Keratinocyte (primary cell): ENCODE results near the gene IDE. TPM values are rescaled to one million over a fixed set of nuclear protein-coding genes. Genes with fewer than 3 reads are reported as not detected.
"Not testable (repeated sequence)": the region's sequence is repeated elsewhere in the genome, so short reads cannot be mapped to it uniquely, and the experiment has no call there.

ENCODE experiments used
- DNase-seq: peaks from one replicate; pipeline ENCODE4 v3.0.0-alpha.2; 2011; ENCODE audit warnings: low read depth, missing footprints, low spot score
- FAIRE-seq: peaks from 2 replicates; lab custom pipeline; 2011; peaks lifted over from hg19 to GRCh38; lab: Jason Lieb, UNC
- H2AFZ ChIP-seq: 2 replicates; pipeline ENCODE4 v1.6.0; 2012; ENCODE audit warnings: low read length, control low read depth, inconsistent platforms; ENCODE audit not compliant: control insufficient read depth
- H3K27ac ChIP-seq: 2 replicates; pipeline ENCODE4 v1.5.1; 2011; ENCODE audit warnings: low read length; ENCODE audit not compliant: control insufficient read depth, insufficient read depth
- H3K27me3 ChIP-seq: 3 replicates; pipeline ENCODE4 v1.6.0; 2011; ENCODE audit warnings: low read length; ENCODE audit not compliant: control insufficient read depth, insufficient read depth; ENCODE audit errors: extremely low read depth
- H3K36me3 ChIP-seq, 2 experiments: 2 replicates in 1 of 2; 3 replicates in 1 of 2; pipeline ENCODE4 v1.5.1; 2011; ENCODE audit warnings: low read length in 2 of 2, mild to moderate bottlenecking in 1 of 2; ENCODE audit not compliant: control insufficient read depth in 2 of 2, insufficient read depth in 2 of 2; ENCODE audit errors: extremely low read depth in 1 of 2
- H3K4me1 ChIP-seq: 3 replicates; pipeline ENCODE4 v1.5.1; 2011; ENCODE audit warnings: low read length; ENCODE audit not compliant: control insufficient read depth, insufficient read depth; ENCODE audit errors: extremely low read depth
- H3K4me2 ChIP-seq: 3 replicates; pipeline ENCODE4 v1.6.0; 2011; ENCODE audit warnings: low read depth, low read length; ENCODE audit not compliant: control insufficient read depth, insufficient read depth; ENCODE audit errors: extremely low read depth
- H3K4me3 ChIP-seq, 3 experiments: fragments of 200-600 bp in 1 of 3; sonication (generic) in 1 of 3; 2 replicates in 2 of 3; 3 replicates in 1 of 3; pipeline ENCODE4 v1.5.1; 2011 to 2016; ENCODE audit warnings: low read length in 3 of 3, mild to moderate bottlenecking in 3 of 3, control low read depth in 2 of 3, inconsistent platforms in 1 of 3, low read depth in 1 of 3, mixed read lengths in 1 of 3, mixed run types in 1 of 3, moderate library complexity in 1 of 3; ENCODE audit not compliant: control insufficient read depth in 2 of 3, insufficient read depth in 2 of 3; ENCODE audit errors: extremely low read depth in 1 of 3
- H3K79me2 ChIP-seq: 2 replicates; pipeline ENCODE4 v1.6.0; 2012; ENCODE audit warnings: low read length; ENCODE audit not compliant: control insufficient read depth, insufficient read depth
- H3K9ac ChIP-seq: 3 replicates; pipeline ENCODE4 v1.6.0; 2011; ENCODE audit warnings: low read length; ENCODE audit not compliant: control insufficient read depth, insufficient read depth; ENCODE audit errors: extremely low read depth
- H3K9me1 ChIP-seq: 3 replicates; pipeline ENCODE4 v1.6.0; 2011; ENCODE audit warnings: low read length; ENCODE audit not compliant: control insufficient read depth, insufficient read depth; ENCODE audit errors: extremely low read depth
- H3K9me3 ChIP-seq: 2 replicates; pipeline ENCODE4 v1.5.1; 2012; ENCODE audit warnings: low read depth, low read length; ENCODE audit not compliant: control insufficient read depth
- H4K20me1 ChIP-seq: 3 replicates; pipeline ENCODE4 v1.6.0; 2011; ENCODE audit warnings: low read length; ENCODE audit not compliant: control insufficient read depth, insufficient read depth; ENCODE audit errors: extremely low read depth
- CTCF ChIP-seq, 3 experiments: IDR thresholded peaks in 1 of 3; conservative IDR thresholded peaks in 1 of 3; optimal IDR thresholded peaks in 1 of 3; 2 replicates in 2 of 3; 3 replicates in 1 of 3; pipeline versions ENCODE3 to v1.5.1; 2011; ENCODE audit warnings: low read length in 3 of 3, mild to moderate bottlenecking in 3 of 3, moderate library complexity in 2 of 3, control low read depth in 1 of 3, inconsistent platforms in 1 of 3; ENCODE audit not compliant: insufficient read depth in 2 of 3; ENCODE audit errors: extremely low read depth in 1 of 3
- EZH2 ChIP-seq: IDR thresholded peaks from one replicate; pipeline ENCODE4 v1.6.1; 2012; ENCODE audit warnings: inconsistent platforms, mild to moderate bottlenecking, low read length, moderate library complexity
- dilution Hi-C: fragments of 300-500 bp; cut with MboI; formaldehyde crosslinking; loops from one replicate; pipeline ENCODE4 v1.7.0; 2020; ENCODE audit warnings: low sequenced_read_pairs; ENCODE audit not compliant: extremely low pct_ligation_motif_present
- polyA plus RNA-seq, 5 experiments: library from polyadenylated mRNA; depleted of rRNA in 3 of 5; stranded (reverse) in 3 of 5; stranded (forward) in 1 of 5; unstranded in 1 of 5; fragments of >200 nt; gene quantifications; 1 replicate in 1 of 5; 2 replicates in 3 of 5; 3 replicates in 1 of 5; pipeline versions ENCODE4 v1.2.1 to v1.2.3, GENCODE V29; 2011 to 2012; ENCODE audit warnings: missing spikeins in 2 of 5, low read depth in 1 of 5, low replicate concordance in 1 of 5

IDE gene
- polyA plus RNA-seq, 1 donor (not counting 4 experiments of a cell fraction or from before 2014, with no cell fraction given) = 24.4 TPM

- H3K79me2 ChIP-seq = no peaks in the 10 kb centered on the region
- no peak for DNase-seq
- H2AFZ ChIP-seq = no peak overlapping the region
- peaks cover 2% of the 10 kb centered on the region for H4K20me1 ChIP-seq
- H3K4me3 ChIP-seq = no peak overlapping the region
- H3K4me1 ChIP-seq = no peaks in the 10 kb centered on the region
- no peak for FAIRE-seq
- dilution Hi-C loops = no loop called here
- H3K9me1 ChIP-seq = no peaks in the 10 kb centered on the region
- TF ChIP-seq EZH2 (no peak), CTCF (optimal IDR thresholded peaks at IDR 0.05 in 1 of 3, IDR thresholded peaks at IDR 0.05 in 1 of 3, conservative IDR thresholded peaks at IDR 0.05 in 1 of 3; ENCODE audit: extremely low read depth in 1 of 3, insufficient read depth in 2 of 3, low read length in 3 of 3) (no peak)
- no peaks in the 10 kb centered on the region for H3K9me3 ChIP-seq
- no peak overlapping the region for H3K27ac ChIP-seq
- no peak overlapping the region for H3K4me2 ChIP-seq
- no peak overlapping the region for H3K9ac ChIP-seq
- no peaks in the 10 kb centered on the region for H3K36me3 ChIP-seq
- H3K27me3 ChIP-seq = no peaks in the 10 kb centered on the region
These were observed 137.3 kb downstream of the IDE start for GRCh38 chr10:92436611-92437010.

GRCh38 chr10:92436065-92436464 lies 137.8 kb downstream of the IDE start:
- FAIRE-seq, DNase-seq, H3K9me3 ChIP-seq, H3K27ac ChIP-seq, H3K4me2 ChIP-seq, H4K20me1 ChIP-seq, H3K27me3 ChIP-seq, dilution Hi-C loops, H3K9ac ChIP-seq, H2AFZ ChIP-seq, H3K4me1 ChIP-seq, H3K79me2 ChIP-seq, H3K9me1 ChIP-seq, H3K4me3 ChIP-seq, H3K36me3 ChIP-seq: not testable (repeated sequence)

GRCh38 chr10:92434385-92434784 lies 139.5 kb downstream of the IDE start:
- Histone ChIP-seq H3K4me2 (no peak overlapping the region), H3K4me1 (no peaks in the 10 kb centered on the region), H4K20me1 (peaks cover 2% of the 10 kb centered on the region), H3K79me2 (no peaks in the 10 kb centered on the region), H3K4me3 (no peak overlapping the region), H3K36me3 (no peaks in the 10 kb centered on the region), H3K9me1 (no peaks in the 10 kb centered on the region), H3K27ac (no peak overlapping the region), H3K9ac (no peak overlapping the region), H3K27me3 (no peaks in the 10 kb centered on the region), H2AFZ (no peak overlapping the region), H3K9me3 (no peaks in the 10 kb centered on the region)
- TF ChIP-seq EZH2 (no peak), CTCF (optimal IDR thresholded peaks at IDR 0.05 in 1 of 3, IDR thresholded peaks at IDR 0.05 in 1 of 3, conservative IDR thresholded peaks at IDR 0.05 in 1 of 3; ENCODE audit: extremely low read depth in 1 of 3, insufficient read depth in 2 of 3, low read length in 3 of 3) (no peak)
- FAIRE-seq = no peak
- dilution Hi-C loops = no loop called here
- DNase-seq = no peak
